ENCODE data around the gene TMEM235. TPM values are rescaled to one million over a fixed set of nuclear protein-coding genes. Genes with fewer than 3 reads are reported as not detected.

The TMEM235 gene
- total RNA-seq, 4 donors from 2014 or later = not detected

- no peaks in the 10 kb centered on the region for H3K9me3 ChIP-seq
- intact Hi-C loops (cut with DNase I) = no loop called here
- TF ChIP-seq POLR2A (IDR thresholded peaks at IDR 0.05) = no peak
- TF ChIP-seq CTCF (IDR thresholded peaks at IDR 0.05) = no peak
- peak overlapping the region in 1 of 3 donors; percentile 37 for H3K4me3 ChIP-seq (replicated peaks in 1 of 3)
- H3K27me3 ChIP-seq = no peaks in the 10 kb centered on the region
- DNase-seq = peak; percentile 21 to 30
- peaks cover 17 to 32% of the 10 kb centered on the region in 2 donors for H3K4me1 ChIP-seq
- no peaks in the 10 kb centered on the region for H3K36me3 ChIP-seq
- whole genome bisulfite sequencing, 2 donors = 63 to 68% methylated on average over 7 to 9 of the region's 10 CpGs
- H3K27ac ChIP-seq = peak overlapping the region in 1 of 3 donors; percentile 36
Observed at GRCh38 chr17:78185981-78186691, 45.3 kb upstream of the TMEM235 start.

GRCh38 chr17:78186692-78187595 is 44.5 kb upstream of the TMEM235 start, which contains the start of the genes AFMID and TK1:
Gene AFMID (plus strand): TSS chr17:78187362. CDS start chr17:78187371, 9 bp downstream.
Gene TK1 (minus strand): TSS chr17:78187052. CDS start chr17:78186994, 58 bp downstream.
- 6% methylated on average over 19 to 33 of the region's 57 CpGs for WGBS, 2 donors
- TF ChIP-seq POLR2A (IDR thresholded peaks at IDR 0.05) (peak in 1 of 2 donors; percentile 80), CTCF (IDR thresholded peaks at IDR 0.05) (peak; percentile 34 to 91 (median 65))

GRCh38 chr17:78196716-78197115 is 34.7 kb upstream of the TMEM235 start:
- Histone ChIP-seq H3K4me3 (replicated peaks in 1 of 3) (no peak overlapping the region), H3K36me3 (peaks cover 0 to 8% of the 10 kb centered on the region in 2 donors), H3K9me3 (no peaks in the 10 kb centered on the region), H3K4me1 (peaks cover 6% of the 10 kb centered on the region in 2 donors), H3K27me3 (no peaks in the 10 kb centered on the region), H3K27ac (peak overlapping the region in 1 of 3 donors; percentile 89)
- DNase-seq = no peak
- TF ChIP-seq CTCF (IDR thresholded peaks at IDR 0.05) = no peak
- TF ChIP-seq POLR2A (IDR thresholded peaks at IDR 0.05) = no peak
- 87% methylated on average over 5 of the region's 5 CpGs for WGBS, 2 donors
- intact Hi-C loops (cut with DNase I) = no loop called here

More at GRCh38 chr17:78186692-78187595, 44.5 kb upstream of the TMEM235 start, which contains the start of the genes AFMID and TK1:
- DNase-seq = peak; percentile 95 to 97
- Histone ChIP-seq H3K27me3 (no peaks in the 10 kb centered on the region), H3K4me1 (peaks cover 17 to 37% of the 10 kb centered on the region in 2 donors), H3K36me3 (no peaks in the 10 kb centered on the region), H3K4me3 (replicated peaks in 1 of 3) (peak within 1 kb of the TSS in 1 of 3 donors; percentile 37), H3K9me3 (no peaks in the 10 kb centered on the region), H3K27ac (peak within 1 kb of the TSS; percentile 25 to 79 (median 37))
- intact Hi-C loops (cut with DNase I) = no loop called here

- H3K27ac ChIP-seq = peak overlapping the region in 2 of 3 donors; percentile 89 to 94
- peaks cover 6% of the 10 kb centered on the region in 2 donors for H3K4me1 ChIP-seq
- peaks cover 0 to 8% of the 10 kb centered on the region in 2 donors for H3K36me3 ChIP-seq
- H3K9me3 ChIP-seq = no peaks in the 10 kb centered on the region
- intact Hi-C loops (cut with DNase I) = no loop called here
- WGBS, 2 donors = 88 to 89% methylated on average over 9 of the region's 9 CpGs
- no peak overlapping the region for H3K4me3 ChIP-seq (replicated peaks in 1 of 3)
- no peaks in the 10 kb centered on the region for H3K27me3 ChIP-seq
- no peak for DNase-seq
- no peak for TF ChIP-seq CTCF (IDR thresholded peaks at IDR 0.05)
- no peak for TF ChIP-seq POLR2A (IDR thresholded peaks at IDR 0.05)
Observed at GRCh38 chr17:78197147-78197832, 34.1 kb upstream of the TMEM235 start.
